GM12878 (cell line): ENCODE measurements around the gene CIAO2B. TPM values are rescaled to one million over a fixed set of nuclear protein-coding genes. Genes with fewer than 3 reads are reported as not detected.

ENCODE experiments used
- ATAC-seq: fragments of 200-7000 bp; cut with Tn5 transposase; 3 replicates; pipeline ENCODE4 v1.9.1; 2020; ENCODE audit warnings: mild to moderate bottlenecking, moderate library complexity
- BruUV-seq: library from RNA; stranded (reverse); fragments of 400-500 nt; replicated peaks from 2 replicates; lab custom pipeline; 2021; lab: Mats Ljungman, UMichigan
- CTCF ChIA-PET: fragments of 300-600 bp; sonication (Branson Sonifier 250); formaldehyde crosslinking; extraction: SDS; loops from one replicate; lab custom pipeline; 2021; ENCODE audit warnings: inconsistent platforms; lab: Yijun Ruan, JAX
- POLR2A ChIA-PET: fragments of 350-600 bp; formaldehyde crosslinking; extraction: SDS; loops from one replicate; lab custom pipeline; 2021; ENCODE audit warnings: inconsistent platforms; lab: Charles Lee
- RAD21 ChIA-PET: fragments of 300-600 bp; sonication (Branson Sonifier 250); formaldehyde crosslinking; loops from one replicate; lab custom pipeline; 2023; ENCODE audit warnings: antibody characterized with exemption; ENCODE audit not compliant: unreplicated experiment; lab: Charles Lee
- SMC1A ChIA-PET: fragments of 300-600 bp; sonication (Branson Sonifier 250); formaldehyde crosslinking; loops from one replicate; lab custom pipeline; 2023; ENCODE audit not compliant: unreplicated experiment, uncharacterized antibody; lab: Charles Lee
- DNase-seq: peaks from one replicate; pipeline ENCODE4 v3.0.0-alpha.2; 2011; ENCODE audit warnings: low read depth, low spot score
- FAIRE-seq: peaks from 3 replicates; lab custom pipeline; 2011; peaks lifted over from hg19 to GRCh38; lab: Jason Lieb, UNC
- H2AFZ ChIP-seq: 2 replicates; pipeline ENCODE4 v1.6.0; 2011; ENCODE audit warnings: low read depth, low read length, control low read depth; ENCODE audit not compliant: control insufficient read depth
- H3K27ac ChIP-seq: 2 replicates; pipeline ENCODE4 v1.5.1; 2011; ENCODE audit warnings: control low read depth; ENCODE audit not compliant: control insufficient read depth, insufficient read depth
- H3K27me3 ChIP-seq, 2 experiments: replicated peaks in 1 of 2; 2 replicates each; pipeline versions ENCODE4 v1.6.0 to v1.6.1; 2011; ENCODE audit warnings: low read length in 1 of 2; ENCODE audit not compliant: control insufficient read depth in 2 of 2, insufficient read depth in 2 of 2
- H3K36me3 ChIP-seq, 2 experiments: 2 replicates each; pipeline ENCODE4 v1.5.1; 2011; ENCODE audit warnings: low read length in 1 of 2; ENCODE audit not compliant: control insufficient read depth in 2 of 2, insufficient read depth in 2 of 2
- H3K4me1 ChIP-seq: 2 replicates; pipeline ENCODE4 v1.6.1; 2011; ENCODE audit warnings: mild to moderate bottlenecking, low read length, moderate library complexity, mixed read lengths; ENCODE audit not compliant: control insufficient read depth, insufficient read depth
- H3K4me2 ChIP-seq: 2 replicates; pipeline ENCODE4 v1.6.0; 2011; ENCODE audit warnings: control low read depth; ENCODE audit not compliant: control insufficient read depth, insufficient read depth
- H3K4me3 ChIP-seq: fragments of 200-600 bp; sonication (generic); 2 replicates; pipeline ENCODE4 v1.5.1; 2016
- H3K79me2 ChIP-seq: 2 replicates; pipeline ENCODE4 v1.6.0; 2011; ENCODE audit warnings: low read length; ENCODE audit not compliant: control insufficient read depth, insufficient read depth
- H3K9ac ChIP-seq: 2 replicates; pipeline ENCODE4 v1.8.0; 2011; ENCODE audit warnings: low read length, control low read depth, mixed read lengths; ENCODE audit not compliant: control insufficient read depth, insufficient read depth
- H3K9me3 ChIP-seq: replicated peaks from 3 replicates; pipeline ENCODE4 v1.5.1; 2011; ENCODE audit warnings: mild to moderate bottlenecking, low read length; ENCODE audit not compliant: control insufficient read depth, insufficient read depth
- H4K20me1 ChIP-seq: 2 replicates; pipeline ENCODE4 v1.6.0; 2011; ENCODE audit not compliant: control insufficient read depth, insufficient read depth
- ATF7 ChIP-seq: fragments of 450-650 bp; IDR thresholded peaks from 2 replicates; pipeline ENCODE4 v1.6.1; 2016; ENCODE audit warnings: low read depth, mild to moderate bottlenecking
- IKZF2 ChIP-seq, 2 experiments: fragments of 450-650 bp; IDR thresholded peaks; 2 replicates each; pipeline ENCODE4 v1.6.1; 2017; ENCODE audit warnings: mild to moderate bottlenecking in 2 of 2, moderate library complexity in 2 of 2
- KDM1A ChIP-seq: fragments of 200-600 bp; sonication (generic); IDR thresholded peaks from 2 replicates; pipeline ENCODE4 v1.6.1; 2016; ENCODE audit warnings: borderline replicate concordance
- NFYA ChIP-seq: IDR thresholded peaks from 2 replicates; pipeline ENCODE4 v1.6.1; 2011; ENCODE audit warnings: low read depth, mild to moderate bottlenecking, low read length, improper control_type of control experiment, borderline replicate concordance
- NR2C2 ChIP-seq: IDR thresholded peaks from 2 replicates; pipeline ENCODE4 v1.6.1; 2011; ENCODE audit warnings: borderline replicate concordance, low read depth; ENCODE audit not compliant: control insufficient read depth, insufficient read length
- NR2F1 ChIP-seq: fragments of 450-650 bp; conservative IDR thresholded peaks from 2 replicates; pipeline ENCODE4 v1.6.1; 2017; ENCODE audit warnings: mild to moderate bottlenecking
- POLR2A ChIP-seq: IDR thresholded peaks from 2 replicates; pipeline ENCODE4 v1.6.1; 2011; ENCODE audit warnings: low read depth, mild to moderate bottlenecking, low read length
- RAD21 ChIP-seq: IDR thresholded peaks from 2 replicates; pipeline ENCODE4 v1.6.1; 2011; ENCODE audit warnings: mild to moderate bottlenecking, low read depth, low read length, moderate library complexity; ENCODE audit not compliant: insufficient read depth
- SMARCA5 ChIP-seq: fragments of 450-650 bp; IDR thresholded peaks from 2 replicates; pipeline ENCODE4 v1.6.1; 2017; ENCODE audit warnings: mild to moderate bottlenecking
- TARDBP ChIP-seq: IDR thresholded peaks from 2 replicates; pipeline ENCODE4 v1.6.1; 2016; ENCODE audit warnings: borderline replicate concordance
- ZNF24 ChIP-seq: fragments of 450-650 bp; IDR thresholded peaks from 2 replicates; pipeline ENCODE4 v1.6.1; 2017; ENCODE audit warnings: antibody characterized with exemption, mild to moderate bottlenecking
- WGBS: methylation state at CpG from one replicate; pipeline ENCODE4 v1.1.6; 2016; ENCODE audit warnings: low lambda C conversion rate; ENCODE audit not compliant: insufficient replicate concordance, insufficient coverage; ENCODE audit errors: missing lambda C conversion rate; 5-methylcytosine and 5-hydroxymethylcytosine counted together
- in situ Hi-C: fragments of 300-500 bp; cut with MboI; formaldehyde crosslinking; loops from 9 replicates; pipeline ENCODE4 v1.14.3; 2018; ENCODE audit warnings: mixed read lengths
- intact Hi-C: fragments of 100-400 bp; cut with micrococcal nuclease; formaldehyde crosslinking; loops from one replicate; pipeline ENCODE4 v1.14.2; 2022; ENCODE audit not compliant: unreplicated experiment
- polyA plus RNA-seq, 11 experiments: library from polyadenylated mRNA; depleted of rRNA in 4 of 11; unstranded in 6 of 11; stranded (reverse) in 5 of 11; fragments of >200 nt; fragmentation: Nextera tagmentation in 4 of 11; fragmentation: Illumina TruSeq in 1 of 11; extraction: Ambion mirVana in 4 of 11; extraction: Trizol in 1 of 11; gene quantifications; 1 replicate in 1 of 11; 2 replicates in 10 of 11; pipeline versions ENCODE4 v1.2.1 to v1.2.3, GENCODE V29; 2011 to 2016; ENCODE audit warnings: inconsistent platforms in 2 of 11, missing spikeins in 2 of 11, low read depth in 1 of 11
- total RNA-seq, 4 experiments: library from RNA; depleted of rRNA in 3 of 4; stranded (reverse); fragments of >200 nt in 3 of 4; fragmentation: Illumina TruSeq in 1 of 4; extraction: Trizol in 1 of 4; gene quantifications; 2 replicates each; pipeline versions ENCODE4 v1.2.1 to v1.2.3, GENCODE V29; 2013 to 2021
- TF ChIP-seq, protein P1 (sequence below): fragments of 450-650 bp; IDR thresholded peaks from 2 replicates; pipeline ENCODE4 v1.6.1; 2017; ENCODE audit warnings: mild to moderate bottlenecking
- TF ChIP-seq, protein P2 (sequence below): fragments of 450-650 bp; IDR thresholded peaks from 2 replicates; pipeline ENCODE4 v1.6.1; 2017; ENCODE audit warnings: mild to moderate bottlenecking, low read depth, inconsistent platforms; ENCODE audit not compliant: poor library complexity, severe bottlenecking
- TF ChIP-seq, protein P3 (sequence below): IDR thresholded peaks from 2 replicates; pipeline ENCODE4 v1.6.1; 2012; ENCODE audit warnings: low read length, inconsistent platforms

The CIAO2B gene
- total and polyA plus RNA-seq, 10 of the 15 experiments (the other 5 are each of a cell fraction or from before 2014, with no cell fraction given) = 76.4 to 241 (median 138) TPM

DNA sequence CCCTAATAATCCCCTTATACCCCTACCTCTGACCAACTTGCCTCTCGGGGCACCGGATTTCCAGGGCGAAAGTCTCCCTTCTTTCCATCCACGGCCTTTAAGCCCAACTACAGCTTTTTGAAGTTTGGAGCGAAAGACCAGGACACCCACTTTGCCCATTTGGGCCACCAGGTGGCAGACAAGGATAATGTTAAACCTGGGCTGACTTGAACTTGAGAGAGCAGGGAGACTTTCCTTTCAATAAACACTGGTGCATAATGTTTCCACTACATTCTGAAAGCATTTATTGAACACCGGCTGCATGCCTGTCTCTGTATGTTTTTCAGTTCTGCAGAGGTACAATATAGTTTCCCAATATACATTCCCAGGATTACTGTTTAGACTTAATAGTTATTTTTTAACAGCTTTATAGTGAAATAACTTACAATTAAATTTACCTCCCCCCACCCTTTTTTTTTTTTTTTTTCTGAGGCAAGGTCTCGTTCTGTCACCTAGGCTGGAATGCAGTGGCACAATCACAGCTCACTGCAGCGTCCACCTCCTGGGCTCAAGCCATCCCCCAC lies 20.0 kb upstream of the CIAO2B start (continued):
- TF ChIP-seq, protein P1, sequence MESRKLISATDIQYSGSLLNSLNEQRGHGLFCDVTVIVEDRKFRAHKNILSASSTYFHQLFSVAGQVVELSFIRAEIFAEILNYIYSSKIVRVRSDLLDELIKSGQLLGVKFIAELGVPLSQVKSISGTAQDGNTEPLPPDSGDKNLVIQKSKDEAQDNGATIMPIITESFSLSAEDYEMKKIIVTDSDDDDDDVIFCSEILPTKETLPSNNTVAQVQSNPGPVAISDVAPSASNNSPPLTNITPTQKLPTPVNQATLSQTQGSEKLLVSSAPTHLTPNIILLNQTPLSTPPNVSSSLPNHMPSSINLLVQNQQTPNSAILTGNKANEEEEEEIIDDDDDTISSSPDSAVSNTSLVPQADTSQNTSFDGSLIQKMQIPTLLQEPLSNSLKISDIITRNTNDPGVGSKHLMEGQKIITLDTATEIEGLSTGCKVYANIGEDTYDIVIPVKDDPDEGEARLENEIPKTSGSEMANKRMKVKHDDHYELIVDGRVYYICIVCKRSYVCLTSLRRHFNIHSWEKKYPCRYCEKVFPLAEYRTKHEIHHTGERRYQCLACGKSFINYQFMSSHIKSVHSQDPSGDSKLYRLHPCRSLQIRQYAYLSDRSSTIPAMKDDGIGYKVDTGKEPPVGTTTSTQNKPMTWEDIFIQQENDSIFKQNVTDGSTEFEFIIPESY = no peak
- TF ChIP-seq RAD21 (peak; percentile 90), NR2F1 (no peak), IKZF2 (IDR thresholded peaks at IDR 0.05) (no peak), SMARCA5 (peak; percentile 50)
- TF ChIP-seq, all 136 proteins: peak for 5

DNA sequence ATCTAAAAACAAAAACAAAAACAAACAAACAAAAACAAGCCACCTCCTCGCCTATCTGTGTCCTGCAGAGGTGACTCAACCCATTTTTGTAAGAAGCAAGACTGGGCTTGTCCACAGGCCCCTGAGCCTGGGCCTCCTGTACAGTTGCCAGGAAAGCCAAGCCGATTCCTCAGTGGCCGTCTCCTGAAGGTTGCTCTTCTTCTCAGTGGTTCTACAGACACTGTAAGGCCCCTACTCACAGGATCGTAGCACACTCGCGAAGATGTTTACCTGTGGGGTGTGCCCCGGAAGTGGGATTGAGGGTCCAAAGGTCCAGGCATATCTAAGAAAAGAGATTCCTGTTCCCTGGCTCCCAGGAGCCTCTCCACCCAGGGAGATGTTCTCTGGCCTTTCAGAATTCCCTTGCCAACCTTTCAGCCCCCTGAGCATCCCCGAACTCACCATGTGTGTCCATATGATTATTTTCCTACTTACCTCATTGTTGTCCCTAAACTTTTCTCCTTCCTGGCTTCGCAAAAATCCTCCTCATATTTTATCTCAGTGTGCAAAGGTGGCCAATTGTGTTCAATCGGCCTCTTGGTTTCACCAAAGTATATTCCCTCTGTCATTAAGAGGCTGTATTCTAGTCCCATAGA lies 19.4 kb upstream of the CIAO2B start:
- no peak overlapping the region for H3K4me2 ChIP-seq
- CTCF ChIA-PET = interaction anchor here (0.6 to 2.8 kb wide), 32 partner anchors 8 to 446 kb away, joined by 3 to 14 read pairs (median 4); partner anchors contain the start of genes EXOC3L1, FBXL8 and TRADD
- H3K9ac ChIP-seq = no peak overlapping the region

More for the DNA sequence above, 19.4 kb upstream of the CIAO2B start:
- peaks cover 11% of the 10 kb centered on the region for H3K4me1 ChIP-seq
- H3K27me3 ChIP-seq = no peaks in the 10 kb centered on the region
- no peaks in the 10 kb centered on the region for H3K9me3 ChIP-seq
- H4K20me1 ChIP-seq = no peaks in the 10 kb centered on the region
- peak overlapping the region; percentile 62; the same call in 1 of the 2 replicates for H2AFZ ChIP-seq
- H3K4me3 ChIP-seq = no peak overlapping the region
- H3K36me3 ChIP-seq = no peaks in the 10 kb centered on the region
- WGBS = 48% methylated on average over 10 of the region's 10 CpGs
- H3K79me2 ChIP-seq = no peaks in the 10 kb centered on the region
- RAD21 ChIA-PET = interaction anchor here (0.6 to 1.6 kb wide), 6 partner anchors 22 to 313 kb away, joined by 4 to 9 read pairs (median 4); no protein-coding TSS in a partner anchor
- in situ Hi-C loops = no loop called here
- SMC1A ChIA-PET = interaction anchor here (0.6 to 1.7 kb wide), 7 partner anchors 22 to 215 kb away, joined by 3 to 7 read pairs (median 4); no protein-coding TSS in a partner anchor
- no peak for TF ChIP-seq NR2C2
- TF ChIP-seq KDM1A = no peak
- TF ChIP-seq, protein P2, sequence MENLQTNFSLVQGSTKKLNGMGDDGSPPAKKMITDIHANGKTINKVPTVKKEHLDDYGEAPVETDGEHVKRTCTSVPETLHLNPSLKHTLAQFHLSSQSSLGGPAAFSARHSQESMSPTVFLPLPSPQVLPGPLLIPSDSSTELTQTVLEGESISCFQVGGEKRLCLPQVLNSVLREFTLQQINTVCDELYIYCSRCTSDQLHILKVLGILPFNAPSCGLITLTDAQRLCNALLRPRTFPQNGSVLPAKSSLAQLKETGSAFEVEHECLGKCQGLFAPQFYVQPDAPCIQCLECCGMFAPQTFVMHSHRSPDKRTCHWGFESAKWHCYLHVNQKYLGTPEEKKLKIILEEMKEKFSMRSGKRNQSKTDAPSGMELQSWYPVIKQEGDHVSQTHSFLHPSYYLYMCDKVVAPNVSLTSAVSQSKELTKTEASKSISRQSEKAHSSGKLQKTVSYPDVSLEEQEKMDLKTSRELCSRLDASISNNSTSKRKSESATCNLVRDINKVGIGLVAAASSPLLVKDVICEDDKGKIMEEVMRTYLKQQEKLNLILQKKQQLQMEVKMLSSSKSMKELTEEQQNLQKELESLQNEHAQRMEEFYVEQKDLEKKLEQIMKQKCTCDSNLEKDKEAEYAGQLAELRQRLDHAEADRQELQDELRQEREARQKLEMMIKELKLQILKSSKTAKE = no peak
- no peak for TF ChIP-seq NFYA
- TF ChIP-seq, protein P3, sequence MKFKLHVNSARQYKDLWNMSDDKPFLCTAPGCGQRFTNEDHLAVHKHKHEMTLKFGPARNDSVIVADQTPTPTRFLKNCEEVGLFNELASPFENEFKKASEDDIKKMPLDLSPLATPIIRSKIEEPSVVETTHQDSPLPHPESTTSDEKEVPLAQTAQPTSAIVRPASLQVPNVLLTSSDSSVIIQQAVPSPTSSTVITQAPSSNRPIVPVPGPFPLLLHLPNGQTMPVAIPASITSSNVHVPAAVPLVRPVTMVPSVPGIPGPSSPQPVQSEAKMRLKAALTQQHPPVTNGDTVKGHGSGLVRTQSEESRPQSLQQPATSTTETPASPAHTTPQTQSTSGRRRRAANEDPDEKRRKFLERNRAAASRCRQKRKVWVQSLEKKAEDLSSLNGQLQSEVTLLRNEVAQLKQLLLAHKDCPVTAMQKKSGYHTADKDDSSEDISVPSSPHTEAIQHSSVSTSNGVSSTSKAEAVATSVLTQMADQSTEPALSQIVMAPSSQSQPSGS = no peak
- TF ChIP-seq TARDBP = no peak
- TF ChIP-seq ATF7 = no peak
- TF ChIP-seq ZNF24 = no peak
- no peak for TF ChIP-seq POLR2A
- TF ChIP-seq, all 136 proteins: peak for 0
- intact Hi-C loops = loop anchor here (1.0 to 10.0 kb wide), 3 partner anchors 24 to 232 kb away; no protein-coding TSS in a partner anchor
- BruUV-seq = no TSS peak
- DNase-seq = no peak
- no peak overlapping the region for H3K27ac ChIP-seq
- no peak for ATAC-seq
- POLR2A ChIA-PET = interaction anchor here (0.6 to 0.9 kb wide), 3 partner anchors 76 to 517 kb away, joined by 3 to 4 read pairs (median 4); no protein-coding TSS in a partner anchor
- FAIRE-seq = no peak
